ENCODE data around the gene PAX7. TPM values are rescaled to one million over a fixed set of nuclear protein-coding genes. Genes with fewer than 3 reads are reported as not detected.

The PAX7 gene
- total and polyA plus RNA-seq, 2 donors (not counting 3 experiments of a cell fraction or from before 2014, with no cell fraction given) = not detected

GRCh38 chr1:18582890-18583289 lies 47.8 kb upstream of the PAX7 start:
- intact Hi-C loops (cut with micrococcal nuclease) = loop anchor here (5.0 kb wide), 1 partner anchor 481 kb away; no protein-coding TSS in a partner anchor
- Histone ChIP-seq H4K20me1 (replicated peaks; ENCODE audit: control insufficient read depth, extremely low read depth, insufficient read depth, low read length) (no peaks in the 10 kb centered on the region), H3K4me2 (ENCODE audit: insufficient read depth, low read length) (no peak overlapping the region), H3K9me1 (replicated peaks; ENCODE audit: control insufficient read depth, extremely low read depth, insufficient read depth, low read length) (no peaks in the 10 kb centered on the region), H3K36me3 (ENCODE audit: control insufficient read depth in 2 of 2, extremely low read depth in 1 of 2, insufficient read depth in 2 of 2, low read length in 2 of 2) (no peaks in the 10 kb centered on the region), H3K79me2 (ENCODE audit: control insufficient read depth, insufficient read depth, low read length) (no peaks in the 10 kb centered on the region), H3K9me3 (replicated peaks; ENCODE audit: control insufficient read depth, insufficient read depth, low read length) (no peaks in the 10 kb centered on the region), H3K4me1 (ENCODE audit: control insufficient read depth, extremely low read depth, insufficient read depth, low read length) (no peaks in the 10 kb centered on the region), H2AFZ (ENCODE audit: low read depth, low read length) (no peak overlapping the region), H3K4me3 (replicated peaks in 1 of 3; ENCODE audit: insufficient read depth in 1 of 3, low read depth in 1 of 3, low read length in 3 of 3) (no peak overlapping the region), H3K27me3 (ENCODE audit: control insufficient read depth in 2 of 2, insufficient read depth in 2 of 2, low read length in 2 of 2) (no peaks in the 10 kb centered on the region), H3K27ac (ENCODE audit: insufficient read depth, low read depth, low read length) (no peak overlapping the region), H3K9ac (replicated peaks; ENCODE audit: extremely low read depth, insufficient read depth, low read length) (no peak overlapping the region)
- CTCF ChIA-PET = interaction anchor here (1.2 to 5.3 kb wide), 10 partner anchors 7 to 1088 kb away, joined by 3 to 64 read pairs (median 8); no protein-coding TSS in a partner anchor
- no peak for TF ChIP-seq EZH2 (IDR thresholded peaks at IDR 0.05; ENCODE audit: borderline replicate concordance, low read depth, low read length, severe bottlenecking)
- TF ChIP-seq MAX (IDR thresholded peaks at IDR 0.05; ENCODE audit: insufficient read depth, insufficient read length) = no peak
- TF ChIP-seq POLR2AphosphoS5 (IDR thresholded peaks at IDR 0.05; ENCODE audit: insufficient read depth, low read depth, low read length) = no peak
- TF ChIP-seq MYC (IDR thresholded peaks at IDR 0.05; ENCODE audit: low read depth, low read length) = no peak
- no peak for TF ChIP-seq GATA2 (IDR thresholded peaks at IDR 0.05; ENCODE audit: insufficient read depth, insufficient read length, low read depth, low read length)
- no peak for TF ChIP-seq JUN (IDR thresholded peaks at IDR 0.05; ENCODE audit: borderline replicate concordance, insufficient read depth, insufficient read length, low read depth)
- TF ChIP-seq CTCF (IDR thresholded peaks at IDR 0.05; ENCODE audit: extremely low read depth in 1 of 2, insufficient read depth in 1 of 2, low read depth in 1 of 2, low read length in 2 of 2) = no peak
- TF ChIP-seq FOS (IDR thresholded peaks at IDR 0.05; ENCODE audit: borderline replicate concordance, insufficient read depth, low read length) = no peak
- no peak for TF ChIP-seq POLR2A (IDR thresholded peaks at IDR 0.05; ENCODE audit: low read depth, low read length)
- no peak for FAIRE-seq
- DNase-seq (ENCODE audit: low read depth, low spot score) = no peak
- POLR2A ChIA-PET = no interaction called here
- BruUV-seq (replicated peaks) = no TSS peak
- dilution Hi-C loops (cut with MboI; ENCODE audit: extremely low pct_ligation_motif_present, low sequenced_read_pairs) = no loop called here
